H1 (cell line): Measurements from ENCODE around the gene KLHL35. TPM values are rescaled to one million over a fixed set of nuclear protein-coding genes. Genes with fewer than 3 reads are reported as not detected.

Source experiments
- CEBPB ChIP-seq: IDR thresholded peaks from 2 replicates; pipeline ENCODE4 v1.6.1; 2012; ENCODE audit warnings: low read depth, low read length
- polyA plus RNA-seq, 7 experiments: library from polyadenylated mRNA; depleted of rRNA in 3 of 7; stranded (reverse) in 5 of 7; unstranded in 2 of 7; fragments of >200 nt in 5 of 7; fragments of 200-250 nt in 2 of 7; gene quantifications; 1 replicate in 5 of 7; 2 replicates in 1 of 7; 4 replicates in 1 of 7; pipeline versions ENCODE4 v1.2.1 to v1.2.3, GENCODE V29; 2011 to 2013; ENCODE audit warnings: missing spikeins in 2 of 7, mixed read lengths in 2 of 7
- total RNA-seq: library from RNA; stranded (reverse); fragmentation: NEBNext Ultra II Directional; extraction: Animal tissue kit (Norgen Biotek cat#: 25700); gene quantifications from 2 replicates; pipeline ENCODE4 v1.2.1, GENCODE V29; 2021

The KLHL35 gene
- total and polyA plus RNA-seq, 2 of the 8 experiments (the other 6 are each of a cell fraction or from before 2014, with no cell fraction given): 0.35 to 0.41 TPM

- TF ChIP-seq CEBPB: no peak
These were observed 43.1 kb downstream of the KLHL35 start (continued) for GRCh38 chr11:75389925-75390324.
